RWPE2 (cell line): ENCODE measurements around the gene TSPEAR.

ENCODE experiments used
- ATAC-seq: fragments of 200-7000 bp; cut with Tn5 transposase; 3 replicates; pipeline ENCODE4 v1.9.1; 2021; ENCODE audit warnings: low read depth
- DNase-seq: peaks from one replicate; pipeline ENCODE4 v3.0.0-alpha.2; 2020; ENCODE audit warnings: low spot score
- H3K27ac ChIP-seq: fragments of 450-650 bp; 2 replicates; pipeline ENCODE4 v1.5.1; 2017; ENCODE audit warnings: mild to moderate bottlenecking; ENCODE audit not compliant: poor library complexity, severe bottlenecking
- H3K27me3 ChIP-seq: fragments of 250-450 bp; sonication (Bioruptor Pico); 2 replicates; pipeline ENCODE4 v1.5.1; 2021; ENCODE audit warnings: mild to moderate bottlenecking, moderate library complexity; ENCODE audit not compliant: insufficient read depth, poor library complexity, severe bottlenecking
- H3K36me3 ChIP-seq: fragments of 250-450 bp; sonication (Bioruptor Pico); 2 replicates; pipeline ENCODE4 v1.5.1; 2020; ENCODE audit warnings: low read depth, mild to moderate bottlenecking, moderate library complexity
- H3K4me1 ChIP-seq: fragments of 250-450 bp; sonication (Bioruptor Pico); 2 replicates; pipeline ENCODE4 v1.5.1; 2021; ENCODE audit warnings: mild to moderate bottlenecking, moderate library complexity; ENCODE audit not compliant: insufficient read depth, poor library complexity, severe bottlenecking
- H3K4me3 ChIP-seq: fragments of 250-450 bp; sonication (Bioruptor Pico); 2 replicates; pipeline ENCODE4 v1.5.1; 2021; ENCODE audit warnings: mild to moderate bottlenecking, moderate library complexity; ENCODE audit not compliant: severe bottlenecking
- H3K9me3 ChIP-seq: fragments of 250-450 bp; sonication (Bioruptor Pico); 2 replicates; pipeline ENCODE4 v1.5.1; 2021; ENCODE audit warnings: mild to moderate bottlenecking, moderate library complexity; ENCODE audit not compliant: severe bottlenecking
- TF ChIP-seq, protein P1 (sequence below): fragments of 450-650 bp; IDR thresholded peaks from one replicate; pipeline ENCODE4 v1.5.1; 2017; ENCODE audit warnings: mild to moderate bottlenecking, moderate library complexity; ENCODE audit not compliant: poor library complexity, severe bottlenecking

The TSPEAR gene

GRCh38 chr21:44650973-44651675 is 60.2 kb downstream of the TSPEAR start:
- TF ChIP-seq, protein P1, sequence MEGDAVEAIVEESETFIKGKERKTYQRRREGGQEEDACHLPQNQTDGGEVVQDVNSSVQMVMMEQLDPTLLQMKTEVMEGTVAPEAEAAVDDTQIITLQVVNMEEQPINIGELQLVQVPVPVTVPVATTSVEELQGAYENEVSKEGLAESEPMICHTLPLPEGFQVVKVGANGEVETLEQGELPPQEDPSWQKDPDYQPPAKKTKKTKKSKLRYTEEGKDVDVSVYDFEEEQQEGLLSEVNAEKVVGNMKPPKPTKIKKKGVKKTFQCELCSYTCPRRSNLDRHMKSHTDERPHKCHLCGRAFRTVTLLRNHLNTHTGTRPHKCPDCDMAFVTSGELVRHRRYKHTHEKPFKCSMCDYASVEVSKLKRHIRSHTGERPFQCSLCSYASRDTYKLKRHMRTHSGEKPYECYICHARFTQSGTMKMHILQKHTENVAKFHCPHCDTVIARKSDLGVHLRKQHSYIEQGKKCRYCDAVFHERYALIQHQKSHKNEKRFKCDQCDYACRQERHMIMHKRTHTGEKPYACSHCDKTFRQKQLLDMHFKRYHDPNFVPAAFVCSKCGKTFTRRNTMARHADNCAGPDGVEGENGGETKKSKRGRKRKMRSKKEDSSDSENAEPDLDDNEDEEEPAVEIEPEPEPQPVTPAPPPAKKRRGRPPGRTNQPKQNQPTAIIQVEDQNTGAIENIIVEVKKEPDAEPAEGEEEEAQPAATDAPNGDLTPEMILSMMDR, result no peak
- DNase-seq (no peak), ATAC-seq (no peak)
- Histone ChIP-seq H3K27ac (no peak overlapping the region), H3K36me3 (no peaks in the 10 kb centered on the region), H3K27me3 (peaks cover 6% of the 10 kb centered on the region), H3K9me3 (no peaks in the 10 kb centered on the region), H3K4me3 (no peak overlapping the region), H3K4me1 (no peaks in the 10 kb centered on the region)

GRCh38 chr21:44650265-44650972 is 61.0 kb downstream of the TSPEAR start:
- TF ChIP-seq, protein P1, result no peak
- H3K27me3 ChIP-seq, result peaks cover 6% of the 10 kb centered on the region
- ATAC-seq, result no peak

DNA sequence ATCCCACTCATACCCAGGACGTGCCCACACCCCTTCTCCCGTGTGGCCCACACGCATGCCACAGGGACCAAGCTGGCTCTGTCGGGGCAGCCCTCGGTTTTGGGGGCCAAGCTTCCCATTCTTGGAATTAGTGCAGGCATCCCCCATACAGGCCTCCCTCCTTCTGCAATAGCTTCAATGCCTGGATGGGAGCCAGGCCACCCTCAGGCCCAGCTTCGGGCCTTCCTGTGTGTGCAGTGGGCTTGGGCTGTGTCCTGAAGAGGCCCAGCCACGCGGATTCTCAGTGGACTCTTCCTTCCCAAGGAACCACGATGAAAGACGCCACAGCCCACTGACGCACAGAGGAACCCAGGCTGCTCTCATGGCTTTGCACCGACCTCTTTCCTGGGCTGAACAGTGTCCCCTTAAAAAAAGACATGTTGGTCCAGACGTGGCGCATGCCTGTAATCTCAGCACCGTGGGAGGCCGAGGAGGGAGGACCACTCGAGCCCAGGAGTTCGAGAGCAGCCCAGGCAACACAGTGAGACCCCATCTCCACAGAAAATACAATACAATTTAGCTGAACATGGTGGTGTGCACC is 61.8 kb downstream of the TSPEAR start:
- H3K4me3 ChIP-seq, result no peak overlapping the region
- H3K36me3 ChIP-seq, result no peaks in the 10 kb centered on the region
- TF ChIP-seq, protein P1, result no peak
- H3K9me3 ChIP-seq, result no peaks in the 10 kb centered on the region
- no peak for DNase-seq
- H3K4me1 ChIP-seq, result no peaks in the 10 kb centered on the region
- peaks cover 6% of the 10 kb centered on the region for H3K27me3 ChIP-seq
- ATAC-seq, result no peak
- H3K27ac ChIP-seq, result no peak overlapping the region

More at GRCh38 chr21:44650265-44650972, 61.0 kb downstream of the TSPEAR start:
- Histone ChIP-seq H3K27ac (no peak overlapping the region), H3K4me3 (no peak overlapping the region), H3K4me1 (no peaks in the 10 kb centered on the region), H3K36me3 (no peaks in the 10 kb centered on the region), H3K9me3 (no peaks in the 10 kb centered on the region)
- DNase-seq, result no peak

- DNase-seq (no peak), ATAC-seq (no peak)
- TF ChIP-seq, protein P1, result no peak
Measured at GRCh38 chr21:44648557-44649311, 62.6 kb downstream of the TSPEAR start.

More at GRCh38 chr21:44648557-44649311, 62.6 kb downstream of the TSPEAR start:
- Histone ChIP-seq H3K9me3 (no peaks in the 10 kb centered on the region), H3K36me3 (no peaks in the 10 kb centered on the region), H3K27me3 (no peaks in the 10 kb centered on the region), H3K4me3 (no peak overlapping the region), H3K4me1 (no peaks in the 10 kb centered on the region), H3K27ac (no peak overlapping the region)
